Jurkat, Clone E6-1 (cell line): ENCODE data around the gene MRPL2.

Source experiments
- DNase-seq: peaks from one replicate; pipeline ENCODE4 v3.0.0-alpha.2; 2011; ENCODE audit warnings: low read depth, low spot score
- H3K4me3 ChIP-seq: 2 replicates; pipeline ENCODE4 v1.5.1; 2011; ENCODE audit warnings: mild to moderate bottlenecking, low read length, control low read depth, moderate library complexity

Gene MRPL2

DNA sequence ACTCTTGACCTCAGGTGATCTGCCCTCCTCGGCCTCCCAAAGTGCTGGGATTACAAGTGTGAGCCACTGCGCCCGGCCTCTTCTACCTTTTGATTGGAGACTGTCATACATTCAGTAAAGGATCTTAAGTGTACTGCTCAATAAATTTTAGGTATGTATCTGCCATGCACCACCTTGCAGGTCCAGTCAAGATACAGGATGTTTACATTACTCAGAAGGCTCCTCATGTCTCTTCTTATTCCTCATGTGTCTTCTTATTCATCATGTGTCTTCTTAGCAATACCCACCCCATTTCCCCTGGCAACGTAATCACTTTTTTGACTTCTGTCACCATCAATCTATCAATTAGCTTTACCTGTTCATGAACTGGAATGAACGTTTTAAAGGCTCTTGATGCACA, 53.4 kb downstream of the MRPL2 start:
- no peak overlapping the region for H3K4me3 ChIP-seq
- no peak for DNase-seq
